GM19035 (cell line): ENCODE results near the gene PCSK4.
"Not testable (repeated sequence)": the region's sequence is repeated elsewhere in the genome, so short reads cannot be mapped to it uniquely, and the experiment has no call there.

Source experiments
- ATAC-seq: cut with Tn5 transposase; IDR thresholded peaks from one replicate; pipeline ENCODE4 v1.9.1; 2021; ENCODE audit not compliant: unreplicated experiment

Gene PCSK4

GRCh38 chr19:1441677-1442438 lies 48.3 kb downstream of the PCSK4 start:
- no peak for ATAC-seq

- ATAC-seq: no peak
These were observed 49.1 kb downstream of the PCSK4 start for GRCh38 chr19:1441022-1441426.

GRCh38 chr19:1440418-1440801 lies 49.7 kb downstream of the PCSK4 start:
- ATAC-seq: no peak

GRCh38 chr19:1439525-1440417 lies 50.4 kb downstream of the PCSK4 start:
- not testable (repeated sequence) for ATAC-seq

- ATAC-seq: no peak
These were observed 51.2 kb downstream of the PCSK4 start for GRCh38 chr19:1438933-1439354.

- peak; percentile 79 for ATAC-seq
These were observed 51.9 kb downstream of the PCSK4 start, which contains the start of gene RPS15 for GRCh38 chr19:1438035-1438932. RPS15 (plus strand) TSS chr19:1438396; CDS start chr19:1438426, 30 bp downstream.

- ATAC-seq: no peak
These were observed 52.5 kb downstream of the PCSK4 start for GRCh38 chr19:1437609-1438008.

- no peak for ATAC-seq
These were observed 54.7 kb downstream of the PCSK4 start for GRCh38 chr19:1435378-1435989.

GRCh38 chr19:1434577-1435060 lies 55.5 kb downstream of the PCSK4 start:
- ATAC-seq: no peak

- no peak for ATAC-seq
These were observed 56.1 kb downstream of the PCSK4 start for GRCh38 chr19:1434040-1434366.

- ATAC-seq: no peak
These were observed 56.8 kb downstream of the PCSK4 start for GRCh38 chr19:1433119-1434039.

GRCh38 chr19:1432507-1432887 lies 57.7 kb downstream of the PCSK4 start:
- no peak for ATAC-seq

GRCh38 chr19:1431759-1432506 lies 58.2 kb downstream of the PCSK4 start:
- no peak for ATAC-seq
